SK-N-DZ (cell line): ENCODE data around the gene KRT73. TPM values are rescaled to one million over a fixed set of nuclear protein-coding genes. Genes with fewer than 3 reads are reported as not detected.

Source experiments
- DNase-seq: peaks from one replicate; pipeline ENCODE4 v3.0.0-alpha.2; 2015; ENCODE audit warnings: low spot score
- polyA plus RNA-seq, 2 experiments: library from polyadenylated mRNA; depleted of rRNA; stranded (reverse); fragments of >200 nt; gene quantifications; 2 replicates each; pipeline ENCODE4 v1.2.3, GENCODE V29; 2014

The KRT73 gene
- polyA plus RNA-seq (2014; cell fraction: cytosol; rRNA removed), result not detected in 2 replicates
- not detected in 2 replicates for polyA plus RNA-seq (2014; cell fraction: nucleus; rRNA removed)

- DNase-seq, result no peak
Observed at GRCh38 chr12:52618216-52618615, at the start of gene KRT73. KRT73 (minus strand) TSS chr12:52618559; CDS start chr12:52618524, 35 bp downstream.

GRCh38 chr12:52667931-52668330 is 49.6 kb upstream of the KRT73 start:
- DNase-seq, result no peak

GRCh38 chr12:52667509-52667908 is 49.1 kb upstream of the KRT73 start:
- no peak for DNase-seq

GRCh38 chr12:52666471-52666870 is 48.1 kb upstream of the KRT73 start:
- DNase-seq, result no peak

GRCh38 chr12:52663420-52663819 is 45.1 kb upstream of the KRT73 start:
- no peak for DNase-seq

GRCh38 chr12:52662918-52663229 is 44.5 kb upstream of the KRT73 start:
- no peak for DNase-seq

GRCh38 chr12:52662093-52662917 is 43.9 kb upstream of the KRT73 start:
- DNase-seq, result no peak

- no peak for DNase-seq
Observed at GRCh38 chr12:52661668-52662067, 43.3 kb upstream of the KRT73 start.

GRCh38 chr12:52660934-52661499 is 42.7 kb upstream of the KRT73 start:
- no peak for DNase-seq

- DNase-seq, result no peak
Observed at GRCh38 chr12:52659951-52660350, 41.6 kb upstream of the KRT73 start.

GRCh38 chr12:52659395-52659794 is 41.0 kb upstream of the KRT73 start:
- DNase-seq, result no peak

GRCh38 chr12:52658196-52658595 is 39.8 kb upstream of the KRT73 start:
- no peak for DNase-seq

- DNase-seq, result no peak
Observed at GRCh38 chr12:52657250-52657902, 39.0 kb upstream of the KRT73 start.

- DNase-seq, result no peak
Observed at GRCh38 chr12:52656616-52657015, 38.3 kb upstream of the KRT73 start.

GRCh38 chr12:52655720-52656124 is 37.4 kb upstream of the KRT73 start:
- DNase-seq, result no peak

GRCh38 chr12:52655251-52655650 is 36.9 kb upstream of the KRT73 start:
- DNase-seq, result no peak

GRCh38 chr12:52651726-52652261 is 33.4 kb upstream of the KRT73 start, which contains the start of gene KRT2:
KRT2 (minus strand) TSS chr12:52652211; CDS start chr12:52652142, 69 bp downstream.
- no peak for DNase-seq

GRCh38 chr12:52650520-52651081 is 32.2 kb upstream of the KRT73 start:
- DNase-seq, result no peak

GRCh38 chr12:52649066-52649465 is 30.7 kb upstream of the KRT73 start:
- no peak for DNase-seq

- no peak for DNase-seq
Observed at GRCh38 chr12:52648012-52648550, 29.7 kb upstream of the KRT73 start.

GRCh38 chr12:52647601-52648000 is 29.2 kb upstream of the KRT73 start:
- no peak for DNase-seq

- no peak for DNase-seq
Observed at GRCh38 chr12:52646613-52647012, 28.3 kb upstream of the KRT73 start.
